Stimulated activated CD8-positive, alpha-beta memory T cell treated with anti-CD3 and anti-CD28 coated beads, Interleukin-12 subunit alpha, Interleukin-12 subunit beta, amount 100 ng/mL, for 1 hour (primary cell): ENCODE results near the gene MPIG6B.

Source experiments
- DNase-seq: peaks from one replicate; pipeline ENCODE4 v3.0.0-alpha.2; 2020; ENCODE audit warnings: low read depth

Gene MPIG6B

GRCh38 chr6:31737991-31738979 lies 15.1 kb downstream of the MPIG6B start:
- DNase-seq, result peak; percentile 52

GRCh38 chr6:31739639-31740396 lies 16.6 kb downstream of the MPIG6B start, which contains the start of gene MSH5:
Gene MSH5 (plus strand): TSS chr6:31740005. CDS start chr6:31740467, 462 bp downstream.
- DNase-seq, result peak; percentile 92

GRCh38 chr6:31740397-31741223 lies 17.4 kb downstream of the MPIG6B start:
- no peak for DNase-seq

- no peak for DNase-seq
These were observed 18.6 kb downstream of the MPIG6B start for GRCh38 chr6:31741815-31742214.

GRCh38 chr6:31742894-31743293 lies 19.7 kb downstream of the MPIG6B start:
- no peak for DNase-seq

GRCh38 chr6:31744422-31744821 lies 21.2 kb downstream of the MPIG6B start:
- no peak for DNase-seq

GRCh38 chr6:31749301-31750036 lies 26.3 kb downstream of the MPIG6B start:
- DNase-seq, result no peak

- no peak for DNase-seq
These were observed 27.3 kb downstream of the MPIG6B start for GRCh38 chr6:31750411-31751022.

GRCh38 chr6:31752739-31753319 lies 29.7 kb downstream of the MPIG6B start:
- no peak for DNase-seq

GRCh38 chr6:31758281-31758680 lies 35.1 kb downstream of the MPIG6B start:
- no peak for DNase-seq

- no peak for DNase-seq
These were observed 37.6 kb downstream of the MPIG6B start for GRCh38 chr6:31760790-31761189.

GRCh38 chr6:31761343-31761742 lies 38.2 kb downstream of the MPIG6B start:
- DNase-seq, result no peak

GRCh38 chr6:31762356-31762755 lies 39.2 kb downstream of the MPIG6B start, which contains the start of gene SAPCD1:
Gene SAPCD1 (plus strand): TSS chr6:31762656. CDS start chr6:31763055, 399 bp downstream.
- DNase-seq, result no peak

- no peak for DNase-seq
These were observed 39.9 kb downstream of the MPIG6B start for GRCh38 chr6:31762878-31763618.

- no peak for DNase-seq
These were observed 40.4 kb downstream of the MPIG6B start for GRCh38 chr6:31763619-31763940.

- no peak for DNase-seq
These were observed 41.0 kb downstream of the MPIG6B start for GRCh38 chr6:31764198-31764597.

- no peak for DNase-seq
These were observed 42.4 kb downstream of the MPIG6B start for GRCh38 chr6:31765559-31765909.

GRCh38 chr6:31765910-31766794 lies 43.0 kb downstream of the MPIG6B start:
- DNase-seq, result no peak
